OCI-LY3 (cell line): Measurements from ENCODE around the gene POLN.

Experiments
- CTCF ChIP-seq: fragments of 200-600, 300-600 bp; sonication (generic); IDR thresholded peaks from 2 replicates; pipeline ENCODE4 v1.5.1; 2014; ENCODE audit warnings: antibody characterized with exemption, low read length, low read depth
- EZH2phosphoT487 ChIP-seq: fragments of 200-600 bp; shearing (Covaris generic); IDR thresholded peaks from 2 replicates; pipeline ENCODE4 v1.6.1; 2018; ENCODE audit warnings: antibody characterized with exemption, mixed run types, low read depth

GRCh38 chr4:2290488-2290887 is 48.6 kb upstream of the POLN start:
- no peak for TF ChIP-seq CTCF
- TF ChIP-seq EZH2phosphoT487, result no peak
